ENCODE data around the gene POLR2L. TPM values are rescaled to one million over a fixed set of nuclear protein-coding genes. Genes with fewer than 3 reads are reported as not detected.

The POLR2L gene
- total RNA-seq, 2 donors from 2014 or later = 64.5 to 91.1 TPM

DNA sequence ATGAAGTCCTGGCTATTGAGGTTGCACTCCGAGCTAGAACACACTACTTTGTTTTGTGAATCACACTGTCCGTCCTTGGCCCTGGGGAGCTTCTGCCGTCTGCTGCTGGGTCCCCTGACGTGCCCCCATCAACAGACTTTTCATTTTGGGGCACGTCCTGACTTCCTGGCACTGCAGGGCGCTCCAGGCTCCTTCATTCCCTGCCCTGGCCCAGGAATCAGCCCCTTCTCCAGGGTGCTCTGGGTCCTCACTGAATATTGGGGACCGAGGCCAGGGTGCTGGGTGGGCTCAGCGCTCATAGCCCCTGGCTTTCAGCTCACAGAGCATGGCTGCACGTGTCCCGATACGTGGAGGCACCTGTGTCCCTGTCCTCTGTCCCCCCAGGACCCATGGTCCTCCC lies 22.6 kb upstream of the POLR2L start:
- Histone ChIP-seq H3K9me3 (no peaks in the 10 kb centered on the region), H3K36me3 (no peaks in the 10 kb centered on the region), H3K27me3 (replicated peaks; ENCODE audit: insufficient read depth) (no peaks in the 10 kb centered on the region), H3K4me3 (no peak overlapping the region), H3K4me1 (replicated peaks) (no peaks in the 10 kb centered on the region), H3K27ac (no peak overlapping the region)
- DNase-seq (ENCODE audit: low spot score) = no peak
- TF ChIP-seq POLR2AphosphoS5 (IDR thresholded peaks at IDR 0.05) (no peak), POLR2A (IDR thresholded peaks at IDR 0.05) (no peak)
- TF ChIP-seq, protein P1, sequence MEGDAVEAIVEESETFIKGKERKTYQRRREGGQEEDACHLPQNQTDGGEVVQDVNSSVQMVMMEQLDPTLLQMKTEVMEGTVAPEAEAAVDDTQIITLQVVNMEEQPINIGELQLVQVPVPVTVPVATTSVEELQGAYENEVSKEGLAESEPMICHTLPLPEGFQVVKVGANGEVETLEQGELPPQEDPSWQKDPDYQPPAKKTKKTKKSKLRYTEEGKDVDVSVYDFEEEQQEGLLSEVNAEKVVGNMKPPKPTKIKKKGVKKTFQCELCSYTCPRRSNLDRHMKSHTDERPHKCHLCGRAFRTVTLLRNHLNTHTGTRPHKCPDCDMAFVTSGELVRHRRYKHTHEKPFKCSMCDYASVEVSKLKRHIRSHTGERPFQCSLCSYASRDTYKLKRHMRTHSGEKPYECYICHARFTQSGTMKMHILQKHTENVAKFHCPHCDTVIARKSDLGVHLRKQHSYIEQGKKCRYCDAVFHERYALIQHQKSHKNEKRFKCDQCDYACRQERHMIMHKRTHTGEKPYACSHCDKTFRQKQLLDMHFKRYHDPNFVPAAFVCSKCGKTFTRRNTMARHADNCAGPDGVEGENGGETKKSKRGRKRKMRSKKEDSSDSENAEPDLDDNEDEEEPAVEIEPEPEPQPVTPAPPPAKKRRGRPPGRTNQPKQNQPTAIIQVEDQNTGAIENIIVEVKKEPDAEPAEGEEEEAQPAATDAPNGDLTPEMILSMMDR (IDR thresholded peaks at IDR 0.05) = no peak
- intact Hi-C loops (cut with DNase I) = no loop called here
- WGBS = 83% methylated on average over 11 of the region's 11 CpGs

DNA sequence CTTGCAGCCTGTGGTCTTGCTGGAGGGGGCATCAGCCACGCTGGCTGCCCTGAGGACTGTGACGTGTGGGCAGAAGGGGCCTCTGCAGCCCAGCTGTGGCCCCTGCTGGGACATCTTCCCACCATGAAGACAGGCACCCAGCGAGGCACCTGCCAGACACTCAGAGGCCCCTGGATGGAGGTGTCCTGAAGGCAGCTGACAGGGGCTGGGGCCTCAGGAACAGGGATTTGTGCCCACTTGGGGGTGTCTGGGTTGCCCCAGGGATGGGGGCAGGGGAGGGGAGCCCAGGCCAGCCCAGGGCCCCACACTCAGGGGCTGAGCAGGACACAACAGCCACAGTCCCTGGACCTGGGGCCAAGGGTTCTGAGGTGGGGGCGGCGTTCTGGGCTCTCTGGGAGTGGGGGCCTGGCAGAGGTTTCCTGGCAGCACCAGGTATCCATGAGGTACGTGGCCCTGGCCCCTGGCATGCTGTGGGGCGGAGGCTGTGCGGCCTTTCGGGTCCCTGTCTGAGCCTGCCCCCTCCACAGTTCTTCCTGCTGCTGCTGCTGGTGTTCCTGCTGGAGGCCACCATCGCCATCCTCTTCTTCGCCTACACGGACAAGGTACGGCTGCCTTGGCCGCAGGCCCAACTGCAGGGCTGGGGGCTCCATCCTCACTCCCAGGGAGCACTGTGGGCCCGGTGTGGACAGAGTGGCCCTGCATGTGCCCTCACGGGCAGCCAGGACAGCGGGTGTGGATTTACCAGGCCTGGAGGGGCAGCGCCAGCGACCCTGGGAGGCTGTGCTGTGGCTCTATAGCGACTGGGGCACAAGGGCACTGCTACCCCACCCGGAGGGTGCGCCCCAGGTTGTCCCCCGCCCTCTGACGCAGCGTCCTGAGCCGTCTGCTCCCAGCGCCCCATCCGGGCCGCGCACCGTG lies 21.8 kb upstream of the POLR2L start:
- Histone ChIP-seq H3K36me3 (no peaks in the 10 kb centered on the region), H3K9me3 (no peaks in the 10 kb centered on the region), H3K4me3 (no peak overlapping the region), H3K27ac (no peak overlapping the region), H3K27me3 (replicated peaks; ENCODE audit: insufficient read depth) (no peaks in the 10 kb centered on the region), H3K4me1 (replicated peaks) (no peaks in the 10 kb centered on the region)
- 92% methylated on average over 31 of the region's 31 CpGs for WGBS
- no peak for DNase-seq (ENCODE audit: low spot score)
- intact Hi-C loops (cut with DNase I) = no loop called here
- TF ChIP-seq, protein P1 (IDR thresholded peaks at IDR 0.05) = no peak
- TF ChIP-seq POLR2A (IDR thresholded peaks at IDR 0.05) = no peak
- TF ChIP-seq POLR2AphosphoS5 (IDR thresholded peaks at IDR 0.05) = no peak

DNA sequence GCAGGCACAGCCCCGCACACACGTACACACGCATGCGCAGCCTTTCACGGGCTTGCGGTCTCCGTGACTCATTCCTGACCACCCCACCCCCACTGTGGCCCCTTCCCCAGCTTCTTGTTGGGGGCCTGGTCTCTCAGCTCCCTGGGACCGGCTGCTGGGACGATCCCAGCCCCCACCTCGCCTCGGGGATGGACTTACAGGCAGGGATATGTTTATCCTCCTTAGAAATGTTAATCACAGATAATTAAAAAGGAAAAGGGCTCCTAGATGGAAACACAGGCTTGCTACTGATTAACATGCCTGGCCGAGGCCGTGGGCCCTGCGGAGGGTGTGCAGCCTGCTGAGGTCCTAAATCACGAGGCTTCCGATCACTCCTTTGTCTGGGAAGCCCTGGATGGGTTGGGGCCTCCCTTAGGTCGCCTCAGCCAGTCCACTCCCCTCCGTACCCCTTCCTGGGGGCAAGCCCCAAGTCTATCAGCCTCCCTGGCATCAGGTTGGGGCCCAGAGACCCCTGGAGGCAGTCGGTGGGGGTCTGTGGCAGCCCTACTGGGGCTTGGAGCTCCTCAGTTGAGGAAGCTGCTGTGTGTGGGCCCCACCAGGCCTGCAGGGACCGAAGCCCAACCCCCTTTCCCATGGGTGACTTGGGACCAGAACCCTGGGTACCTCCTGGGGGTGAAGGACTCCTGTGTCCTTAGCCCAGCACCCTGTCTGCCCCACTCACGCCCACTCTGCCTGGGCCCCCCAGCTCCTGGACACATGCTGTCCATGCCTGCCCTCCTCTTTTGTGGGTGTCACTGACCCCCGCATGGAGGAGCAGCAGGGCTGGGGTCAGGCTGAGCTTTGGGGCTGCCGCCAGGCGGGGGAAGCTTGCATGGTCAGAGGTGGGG lies 20.9 kb upstream of the POLR2L start:
- DNase-seq (ENCODE audit: low spot score) = no peak
- TF ChIP-seq POLR2A (IDR thresholded peaks at IDR 0.05) = no peak
- no peak for TF ChIP-seq POLR2AphosphoS5 (IDR thresholded peaks at IDR 0.05)
- TF ChIP-seq, protein P1 (IDR thresholded peaks at IDR 0.05) = no peak
- H3K27me3 ChIP-seq (replicated peaks; ENCODE audit: insufficient read depth) = no peaks in the 10 kb centered on the region
- no peak overlapping the region for H3K27ac ChIP-seq
- H3K4me1 ChIP-seq (replicated peaks) = no peaks in the 10 kb centered on the region
- 77% methylated on average over 24 of the region's 24 CpGs for WGBS
- intact Hi-C loops (cut with DNase I) = no loop called here
- H3K4me3 ChIP-seq = no peak overlapping the region
- H3K9me3 ChIP-seq = no peaks in the 10 kb centered on the region
- no peaks in the 10 kb centered on the region for H3K36me3 ChIP-seq

DNA sequence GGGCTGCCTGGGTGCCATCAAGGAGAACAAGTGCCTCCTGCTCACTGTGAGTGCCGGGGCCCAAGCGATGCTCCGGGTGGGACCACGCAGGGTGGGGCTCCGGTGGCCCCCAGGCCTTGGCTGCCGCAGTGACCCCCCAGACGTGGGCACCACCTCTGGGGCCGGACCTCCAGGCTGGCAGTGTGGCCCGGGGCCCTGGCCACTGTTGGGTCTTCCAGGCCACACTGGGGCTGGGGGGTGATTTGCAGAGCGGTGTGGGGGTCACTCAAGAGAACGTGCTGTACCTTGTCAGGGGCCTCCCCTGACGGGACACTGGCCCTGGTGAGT lies 20.3 kb upstream of the POLR2L start:
- intact Hi-C loops (cut with DNase I) = no loop called here
- 63% methylated on average over 12 of the region's 12 CpGs for WGBS

More for the DNA sequence above, 20.3 kb upstream of the POLR2L start:
- Histone ChIP-seq H3K36me3 (no peaks in the 10 kb centered on the region), H3K27ac (no peak overlapping the region), H3K4me1 (replicated peaks) (no peaks in the 10 kb centered on the region), H3K9me3 (no peaks in the 10 kb centered on the region), H3K27me3 (replicated peaks; ENCODE audit: insufficient read depth) (no peaks in the 10 kb centered on the region), H3K4me3 (no peak overlapping the region)
- no peak for TF ChIP-seq POLR2AphosphoS5 (IDR thresholded peaks at IDR 0.05)
- TF ChIP-seq, protein P1 (IDR thresholded peaks at IDR 0.05) = no peak
- no peak for TF ChIP-seq POLR2A (IDR thresholded peaks at IDR 0.05)
- DNase-seq (ENCODE audit: low spot score) = no peak
